ENCODE results near the gene PANK2. TPM values are rescaled to one million over a fixed set of nuclear protein-coding genes. Genes with fewer than 3 reads are reported as not detected.

The PANK2 gene
- polyA plus RNA-seq, 1 experiment: 32.2 TPM

- H3K4me3 ChIP-seq (ENCODE audit: low read depth, low read length): no peak overlapping the region
- CTCF ChIA-PET: interaction anchor here (0.5 kb wide), 1 partner anchor 10 kb away, joined by 3 read pairs; no protein-coding TSS in a partner anchor
- no peak overlapping the region for H3K27ac ChIP-seq (ENCODE audit: low read depth, low read length)
- DNase-seq (ENCODE audit: low read depth, low spot score): no peak
- H3K9me3 ChIP-seq (ENCODE audit: control insufficient read depth, insufficient read depth, low read length): no peaks in the 10 kb centered on the region
- POLR2A ChIA-PET: no interaction called here
- no peaks in the 10 kb centered on the region for H3K27me3 ChIP-seq (ENCODE audit: control insufficient read depth, insufficient read depth, low read length)
- no peak for TF ChIP-seq CTCF (IDR thresholded peaks at IDR 0.05; ENCODE audit: low read depth, low read length)
Measured at GRCh38 chr20:3933218-3933617, 44.0 kb downstream of the PANK2 start.

- no peak for TF ChIP-seq CTCF (IDR thresholded peaks at IDR 0.05; ENCODE audit: low read depth, low read length)
Measured at GRCh38 chr20:3934624-3935023, 45.4 kb downstream of the PANK2 start.

GRCh38 chr20:3935295-3935955 lies 46.2 kb downstream of the PANK2 start:
- POLR2A ChIA-PET: no interaction called here
- H3K4me3 ChIP-seq (ENCODE audit: low read depth, low read length): no peak overlapping the region
- no peak for TF ChIP-seq CTCF (IDR thresholded peaks at IDR 0.05; ENCODE audit: low read depth, low read length)
- no peak overlapping the region for H3K27ac ChIP-seq (ENCODE audit: low read depth, low read length)
- H3K27me3 ChIP-seq (ENCODE audit: control insufficient read depth, insufficient read depth, low read length): no peaks in the 10 kb centered on the region
- no peaks in the 10 kb centered on the region for H3K9me3 ChIP-seq (ENCODE audit: control insufficient read depth, insufficient read depth, low read length)
- CTCF ChIA-PET: no interaction called here
- DNase-seq (ENCODE audit: low read depth, low spot score): no peak

More at GRCh38 chr20:3934624-3935023, 45.4 kb downstream of the PANK2 start:
- DNase-seq (ENCODE audit: low read depth, low spot score): no peak
- POLR2A ChIA-PET: no interaction called here
- H3K27ac ChIP-seq (ENCODE audit: low read depth, low read length): peak overlapping the region; percentile 31
- no peaks in the 10 kb centered on the region for H3K9me3 ChIP-seq (ENCODE audit: control insufficient read depth, insufficient read depth, low read length)
- CTCF ChIA-PET: no interaction called here
- no peak overlapping the region for H3K4me3 ChIP-seq (ENCODE audit: low read depth, low read length)
- no peaks in the 10 kb centered on the region for H3K27me3 ChIP-seq (ENCODE audit: control insufficient read depth, insufficient read depth, low read length)

- no peak for DNase-seq (ENCODE audit: low read depth, low spot score)
- no peak for TF ChIP-seq CTCF (IDR thresholded peaks at IDR 0.05; ENCODE audit: low read depth, low read length)
- POLR2A ChIA-PET: no interaction called here
- no peak overlapping the region for H3K27ac ChIP-seq (ENCODE audit: low read depth, low read length)
- H3K27me3 ChIP-seq (ENCODE audit: control insufficient read depth, insufficient read depth, low read length): no peaks in the 10 kb centered on the region
- no peaks in the 10 kb centered on the region for H3K9me3 ChIP-seq (ENCODE audit: control insufficient read depth, insufficient read depth, low read length)
- H3K4me3 ChIP-seq (ENCODE audit: low read depth, low read length): no peak overlapping the region
- CTCF ChIA-PET: no interaction called here
Measured at GRCh38 chr20:3935956-3936340, 46.8 kb downstream of the PANK2 start.

GRCh38 chr20:3937618-3938017 lies 48.4 kb downstream of the PANK2 start:
- no peak for DNase-seq (ENCODE audit: low read depth, low spot score)
- POLR2A ChIA-PET: no interaction called here

More at GRCh38 chr20:3937618-3938017, 48.4 kb downstream of the PANK2 start:
- CTCF ChIA-PET: no interaction called here
- Histone ChIP-seq H3K9me3 (ENCODE audit: control insufficient read depth, insufficient read depth, low read length) (no peaks in the 10 kb centered on the region), H3K27me3 (ENCODE audit: control insufficient read depth, insufficient read depth, low read length) (no peaks in the 10 kb centered on the region), H3K4me3 (ENCODE audit: low read depth, low read length) (no peak overlapping the region), H3K27ac (ENCODE audit: low read depth, low read length) (no peak overlapping the region)
- TF ChIP-seq CTCF (IDR thresholded peaks at IDR 0.05; ENCODE audit: low read depth, low read length): no peak

Measured in AG04450 (cell line).